Measurements from ENCODE around the gene ID2.

ID2 gene

GRCh38 chr2:8684878-8685696 is 3.2 kb downstream of the ID2 start:
- H3K79me2 ChIP-seq: peaks cover 28% of the 10 kb centered on the region
- H3K4me1 ChIP-seq: no peaks in the 10 kb centered on the region
- H2AFZ ChIP-seq: no peak overlapping the region
- H3K4me3 ChIP-seq (ENCODE audit: low read depth, low read length): peak overlapping the region; percentile 99
- H3K9me3 ChIP-seq (ENCODE audit: control insufficient read depth, low read length): no peaks in the 10 kb centered on the region
- peak overlapping the region; percentile 97 for H3K9ac ChIP-seq
- H3K27me3 ChIP-seq (ENCODE audit: control insufficient read depth, insufficient read depth, low read length): no peaks in the 10 kb centered on the region
- H3K27ac ChIP-seq: peak overlapping the region; percentile 99
- peaks cover 9% of the 10 kb centered on the region for H3K36me3 ChIP-seq (ENCODE audit: control insufficient read depth, insufficient read depth, low read length)
- TF ChIP-seq CTCF (IDR thresholded peaks at IDR 0.05): no peak
- H3K4me2 ChIP-seq (ENCODE audit: low read length): peak overlapping the region; percentile 66

GRCh38 chr2:8685697-8686358 is 4.0 kb downstream of the ID2 start:
- peak; percentile 98 for TF ChIP-seq CTCF (IDR thresholded peaks at IDR 0.05)
- peak overlapping the region; percentile 97 for H3K9ac ChIP-seq
- H3K4me1 ChIP-seq: no peaks in the 10 kb centered on the region
- H3K4me3 ChIP-seq (ENCODE audit: low read depth, low read length): peak overlapping the region; percentile 99
- no peak overlapping the region for H2AFZ ChIP-seq
- no peaks in the 10 kb centered on the region for H3K9me3 ChIP-seq (ENCODE audit: control insufficient read depth, low read length)
- H3K4me2 ChIP-seq (ENCODE audit: low read length): peak overlapping the region; percentile 76
- H3K79me2 ChIP-seq: peaks cover 28% of the 10 kb centered on the region
- H3K27ac ChIP-seq: peak overlapping the region; percentile 99
- H3K36me3 ChIP-seq (ENCODE audit: control insufficient read depth, insufficient read depth, low read length): peaks cover 9% of the 10 kb centered on the region
- H3K27me3 ChIP-seq (ENCODE audit: control insufficient read depth, insufficient read depth, low read length): no peaks in the 10 kb centered on the region

GRCh38 chr2:8691859-8692437 is 10.1 kb downstream of the ID2 start:
- Histone ChIP-seq H3K27me3 (ENCODE audit: control insufficient read depth, insufficient read depth, low read length) (no peaks in the 10 kb centered on the region), H3K36me3 (ENCODE audit: control insufficient read depth, insufficient read depth, low read length) (no peaks in the 10 kb centered on the region), H3K9ac (no peak overlapping the region), H2AFZ (no peak overlapping the region), H3K79me2 (peaks cover 4% of the 10 kb centered on the region), H3K9me3 (ENCODE audit: control insufficient read depth, low read length) (no peaks in the 10 kb centered on the region), H3K4me2 (ENCODE audit: low read length) (no peak overlapping the region), H3K27ac (no peak overlapping the region), H3K4me1 (peaks cover 3% of the 10 kb centered on the region), H3K4me3 (ENCODE audit: low read depth, low read length) (no peak overlapping the region)
- TF ChIP-seq CTCF (IDR thresholded peaks at IDR 0.05): no peak

- H3K4me1 ChIP-seq: peaks cover 3% of the 10 kb centered on the region
- H3K36me3 ChIP-seq (ENCODE audit: control insufficient read depth, insufficient read depth, low read length): no peaks in the 10 kb centered on the region
- no peak overlapping the region for H3K27ac ChIP-seq
- no peak overlapping the region for H3K4me2 ChIP-seq (ENCODE audit: low read length)
- no peak overlapping the region for H3K9ac ChIP-seq
- no peaks in the 10 kb centered on the region for H3K9me3 ChIP-seq (ENCODE audit: control insufficient read depth, low read length)
- no peaks in the 10 kb centered on the region for H3K79me2 ChIP-seq
- peak overlapping the region; percentile 47 for H2AFZ ChIP-seq
- H3K27me3 ChIP-seq (ENCODE audit: control insufficient read depth, insufficient read depth, low read length): no peaks in the 10 kb centered on the region
- no peak for TF ChIP-seq CTCF (IDR thresholded peaks at IDR 0.05)
- H3K4me3 ChIP-seq (ENCODE audit: low read depth, low read length): no peak overlapping the region
Measured at GRCh38 chr2:8692783-8693156, 10.9 kb downstream of the ID2 start.
